ENCODE data around the gene NRXN2. TPM values are rescaled to one million over a fixed set of nuclear protein-coding genes. Genes with fewer than 3 reads are reported as not detected.

Gene NRXN2
- polyA plus RNA-seq, 1 of the 3 experiments (the other 2 are of a cell fraction) = 0.15 TPM

DNA sequence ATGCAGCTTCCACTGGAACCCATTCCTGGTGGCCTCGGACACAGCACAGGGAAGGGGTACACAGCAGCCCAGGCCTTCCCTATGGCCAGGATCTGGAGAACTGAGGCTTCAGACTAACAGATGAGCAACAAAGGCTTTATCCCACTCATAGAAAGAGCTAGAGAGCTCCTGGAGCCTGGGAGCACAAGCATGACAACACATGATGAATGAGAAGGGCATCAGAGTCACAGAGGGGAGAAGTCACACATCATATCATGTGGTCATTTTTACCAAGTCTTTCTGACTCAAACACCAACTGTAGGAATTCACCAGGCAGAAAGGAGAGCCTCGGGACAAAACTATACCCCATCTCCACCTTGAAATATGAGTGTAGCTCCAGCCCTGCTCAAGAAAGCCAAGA lies 43.2 kb downstream of the NRXN2 start:
- peaks cover 7 to 15% of the 10 kb centered on the region in 2 experiments; a peak in 1 of 4 replicates for H3K4me1 ChIP-seq (ENCODE audit: control insufficient read depth in 1 of 2, insufficient read depth in 2 of 2, low read depth in 1 of 2, low read length in 1 of 2)
- no peak overlapping the region for H3K4me3 ChIP-seq (ENCODE audit: low read depth in 2 of 2, low read length in 1 of 2)
- no peak for TF ChIP-seq TAF1 (IDR thresholded peaks at IDR 0.05; ENCODE audit: borderline replicate concordance, low read depth, low read length)
- no peak for TF ChIP-seq MXI1 (IDR thresholded peaks at IDR 0.05; ENCODE audit: low read depth, low read length)
- no peak for TF ChIP-seq NFIC (IDR thresholded peaks at IDR 0.05; ENCODE audit: borderline replicate concordance)
- no peak for TF ChIP-seq FOSL2 (IDR thresholded peaks at IDR 0.05; ENCODE audit: borderline replicate concordance, low read depth)
- no peak for TF ChIP-seq MEF2A (IDR thresholded peaks at IDR 0.05; ENCODE audit: borderline replicate concordance, low read depth)
- TF ChIP-seq IRF3 (IDR thresholded peaks at IDR 0.05; ENCODE audit: low read depth, low read length) = no peak
- TF ChIP-seq CHD2 (IDR thresholded peaks at IDR 0.05; ENCODE audit: low read length, partially characterized antibody) = no peak
- TF ChIP-seq, protein P1, sequence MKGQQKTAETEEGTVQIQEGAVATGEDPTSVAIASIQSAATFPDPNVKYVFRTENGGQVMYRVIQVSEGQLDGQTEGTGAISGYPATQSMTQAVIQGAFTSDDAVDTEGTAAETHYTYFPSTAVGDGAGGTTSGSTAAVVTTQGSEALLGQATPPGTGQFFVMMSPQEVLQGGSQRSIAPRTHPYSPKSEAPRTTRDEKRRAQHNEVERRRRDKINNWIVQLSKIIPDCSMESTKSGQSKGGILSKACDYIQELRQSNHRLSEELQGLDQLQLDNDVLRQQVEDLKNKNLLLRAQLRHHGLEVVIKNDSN (IDR thresholded peaks at IDR 0.05; ENCODE audit: borderline replicate concordance, low read depth) = no peak
- TF ChIP-seq RCOR1 (IDR thresholded peaks at IDR 0.05; ENCODE audit: low read length) = no peak
- TF ChIP-seq, protein P2, sequence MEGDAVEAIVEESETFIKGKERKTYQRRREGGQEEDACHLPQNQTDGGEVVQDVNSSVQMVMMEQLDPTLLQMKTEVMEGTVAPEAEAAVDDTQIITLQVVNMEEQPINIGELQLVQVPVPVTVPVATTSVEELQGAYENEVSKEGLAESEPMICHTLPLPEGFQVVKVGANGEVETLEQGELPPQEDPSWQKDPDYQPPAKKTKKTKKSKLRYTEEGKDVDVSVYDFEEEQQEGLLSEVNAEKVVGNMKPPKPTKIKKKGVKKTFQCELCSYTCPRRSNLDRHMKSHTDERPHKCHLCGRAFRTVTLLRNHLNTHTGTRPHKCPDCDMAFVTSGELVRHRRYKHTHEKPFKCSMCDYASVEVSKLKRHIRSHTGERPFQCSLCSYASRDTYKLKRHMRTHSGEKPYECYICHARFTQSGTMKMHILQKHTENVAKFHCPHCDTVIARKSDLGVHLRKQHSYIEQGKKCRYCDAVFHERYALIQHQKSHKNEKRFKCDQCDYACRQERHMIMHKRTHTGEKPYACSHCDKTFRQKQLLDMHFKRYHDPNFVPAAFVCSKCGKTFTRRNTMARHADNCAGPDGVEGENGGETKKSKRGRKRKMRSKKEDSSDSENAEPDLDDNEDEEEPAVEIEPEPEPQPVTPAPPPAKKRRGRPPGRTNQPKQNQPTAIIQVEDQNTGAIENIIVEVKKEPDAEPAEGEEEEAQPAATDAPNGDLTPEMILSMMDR (IDR thresholded peaks at IDR 0.05) = no peak
- no peak for TF ChIP-seq RFX5 (IDR thresholded peaks at IDR 0.05; ENCODE audit: low read length)
- TF ChIP-seq, protein P3, sequence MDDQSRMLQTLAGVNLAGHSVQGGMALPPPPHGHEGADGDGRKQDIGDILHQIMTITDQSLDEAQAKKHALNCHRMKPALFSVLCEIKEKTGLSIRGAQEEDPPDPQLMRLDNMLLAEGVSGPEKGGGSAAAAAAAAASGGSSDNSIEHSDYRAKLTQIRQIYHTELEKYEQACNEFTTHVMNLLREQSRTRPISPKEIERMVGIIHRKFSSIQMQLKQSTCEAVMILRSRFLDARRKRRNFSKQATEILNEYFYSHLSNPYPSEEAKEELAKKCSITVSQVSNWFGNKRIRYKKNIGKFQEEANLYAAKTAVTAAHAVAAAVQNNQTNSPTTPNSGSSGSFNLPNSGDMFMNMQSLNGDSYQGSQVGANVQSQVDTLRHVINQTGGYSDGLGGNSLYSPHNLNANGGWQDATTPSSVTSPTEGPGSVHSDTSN (IDR thresholded peaks at IDR 0.05) = no peak
- TF ChIP-seq FOXJ3 (CRISPR knock-in tag; IDR thresholded peaks at IDR 0.05) = no peak
- TF ChIP-seq, protein P4, sequence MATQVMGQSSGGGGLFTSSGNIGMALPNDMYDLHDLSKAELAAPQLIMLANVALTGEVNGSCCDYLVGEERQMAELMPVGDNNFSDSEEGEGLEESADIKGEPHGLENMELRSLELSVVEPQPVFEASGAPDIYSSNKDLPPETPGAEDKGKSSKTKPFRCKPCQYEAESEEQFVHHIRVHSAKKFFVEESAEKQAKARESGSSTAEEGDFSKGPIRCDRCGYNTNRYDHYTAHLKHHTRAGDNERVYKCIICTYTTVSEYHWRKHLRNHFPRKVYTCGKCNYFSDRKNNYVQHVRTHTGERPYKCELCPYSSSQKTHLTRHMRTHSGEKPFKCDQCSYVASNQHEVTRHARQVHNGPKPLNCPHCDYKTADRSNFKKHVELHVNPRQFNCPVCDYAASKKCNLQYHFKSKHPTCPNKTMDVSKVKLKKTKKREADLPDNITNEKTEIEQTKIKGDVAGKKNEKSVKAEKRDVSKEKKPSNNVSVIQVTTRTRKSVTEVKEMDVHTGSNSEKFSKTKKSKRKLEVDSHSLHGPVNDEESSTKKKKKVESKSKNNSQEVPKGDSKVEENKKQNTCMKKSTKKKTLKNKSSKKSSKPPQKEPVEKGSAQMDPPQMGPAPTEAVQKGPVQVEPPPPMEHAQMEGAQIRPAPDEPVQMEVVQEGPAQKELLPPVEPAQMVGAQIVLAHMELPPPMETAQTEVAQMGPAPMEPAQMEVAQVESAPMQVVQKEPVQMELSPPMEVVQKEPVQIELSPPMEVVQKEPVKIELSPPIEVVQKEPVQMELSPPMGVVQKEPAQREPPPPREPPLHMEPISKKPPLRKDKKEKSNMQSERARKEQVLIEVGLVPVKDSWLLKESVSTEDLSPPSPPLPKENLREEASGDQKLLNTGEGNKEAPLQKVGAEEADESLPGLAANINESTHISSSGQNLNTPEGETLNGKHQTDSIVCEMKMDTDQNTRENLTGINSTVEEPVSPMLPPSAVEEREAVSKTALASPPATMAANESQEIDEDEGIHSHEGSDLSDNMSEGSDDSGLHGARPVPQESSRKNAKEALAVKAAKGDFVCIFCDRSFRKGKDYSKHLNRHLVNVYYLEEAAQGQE (IDR thresholded peaks at IDR 0.05; ENCODE audit: low read depth, low read length) = no peak
- TF ChIP-seq EZH2phosphoT487 (IDR thresholded peaks at IDR 0.05; ENCODE audit: borderline replicate concordance, low read depth) = no peak
- no peak for TF ChIP-seq NRF1 (IDR thresholded peaks at IDR 0.05; ENCODE audit: low read depth, low read length)
- TF ChIP-seq EP300 (IDR thresholded peaks at IDR 0.05; ENCODE audit: borderline replicate concordance in 1 of 2, low read depth in 1 of 2, low read length in 1 of 2) = no peak
- no peak for TF ChIP-seq SMC3 (IDR thresholded peaks at IDR 0.05; ENCODE audit: low read depth, low read length)
- H3K27ac ChIP-seq (ENCODE audit: low read depth in 2 of 2, low read length in 1 of 2) = no peak overlapping the region
- POLR2A ChIA-PET = no interaction called here
- H2AFZ ChIP-seq (ENCODE audit: low read depth) = no peak overlapping the region
- H3K36me3 ChIP-seq (replicated peaks in 1 of 2; ENCODE audit: control insufficient read depth in 1 of 2, insufficient read depth in 2 of 2, low read length in 1 of 2) = no peaks in the 10 kb centered on the region
- no peaks in the 10 kb centered on the region for H3K9me3 ChIP-seq
- H3K79me2 ChIP-seq (ENCODE audit: insufficient read depth) = no peaks in the 10 kb centered on the region
- DNase-seq = no peak
- CTCF ChIA-PET = interaction anchor here (1.4 to 2.4 kb wide), 3 partner anchors 9 to 27 kb away, joined by 3 to 21 read pairs (median 6); no protein-coding TSS in a partner anchor
- peaks cover 21% of the 10 kb centered on the region; the same call in 1 of the 2 replicates for H3K27me3 ChIP-seq (ENCODE audit: insufficient read depth)
- H3F3A ChIP-seq (replicated peaks; ENCODE audit: insufficient read depth) = no peaks in the 10 kb centered on the region
- no peaks in the 10 kb centered on the region for H3K9me2 ChIP-seq
- no peak overlapping the region for H3K9ac ChIP-seq
- H3K4me2 ChIP-seq = no peak overlapping the region
- 5% methylated on average over 1 of the region's 2 CpGs for WGBS (ENCODE audit: low lambda C conversion rate)
- H4K20me1 ChIP-seq (ENCODE audit: insufficient read depth) = no peaks in the 10 kb centered on the region
